HEK293 (cell line): ENCODE measurements around the gene RPL10.

ENCODE experiments used
- ATF2 ChIP-seq: fragments of 450-650 bp; formaldehyde crosslinking; IDR thresholded peaks from 2 replicates; pipeline ENCODE4 v1.5.1; 2016; ENCODE audit warnings: missing biosample characterization, missing genetic modification characterization, low read depth
- HIC1 ChIP-seq: fragments of 450-650 bp; formaldehyde crosslinking; IDR thresholded peaks from 2 replicates; pipeline ENCODE4 v1.5.1; 2016; ENCODE audit warnings: missing biosample characterization, missing genetic modification characterization
- KLF10 ChIP-seq: fragments of 450-650 bp; IDR thresholded peaks from 2 replicates; pipeline ENCODE4 v1.5.1; 2018; ENCODE audit warnings: missing biosample characterization, mild to moderate bottlenecking, missing genetic modification characterization
- KLF8 ChIP-seq: fragments of 450-650 bp; formaldehyde crosslinking; IDR thresholded peaks from 2 replicates; pipeline ENCODE4 v1.5.1; 2016; ENCODE audit warnings: missing biosample characterization, missing genetic modification characterization
- OVOL3 ChIP-seq: fragments of 450-650 bp; formaldehyde crosslinking; IDR thresholded peaks from 2 replicates; pipeline ENCODE4 v1.5.1; 2016; ENCODE audit warnings: missing biosample characterization, missing genetic modification characterization
- SCRT1 ChIP-seq: fragments of 450-650 bp; formaldehyde crosslinking; IDR thresholded peaks from 2 replicates; pipeline ENCODE4 v1.5.1; 2016; ENCODE audit warnings: missing biosample characterization, missing genetic modification characterization, borderline replicate concordance
- SP3 ChIP-seq: fragments of 450-650 bp; formaldehyde crosslinking; IDR thresholded peaks from 2 replicates; pipeline ENCODE4 v1.5.1; 2016; ENCODE audit warnings: missing biosample characterization, missing genetic modification characterization
- YY2 ChIP-seq: fragments of 450-650 bp; formaldehyde crosslinking; IDR thresholded peaks from 2 replicates; pipeline ENCODE4 v1.5.1; 2016; ENCODE audit warnings: missing biosample characterization, missing genetic modification characterization
- ZBTB7A ChIP-seq: fragments of 450-650 bp; formaldehyde crosslinking; IDR thresholded peaks from 2 replicates; pipeline ENCODE4 v1.5.1; 2016; ENCODE audit warnings: low read depth, missing biosample characterization, missing genetic modification characterization
- ZFP69B ChIP-seq: fragments of 450-650 bp; formaldehyde crosslinking; IDR thresholded peaks from 2 replicates; pipeline ENCODE4 v1.5.1; 2016; ENCODE audit warnings: missing biosample characterization, missing genetic modification characterization
- ZNF112 ChIP-seq: fragments of 450-650 bp; formaldehyde crosslinking; IDR thresholded peaks from 2 replicates; pipeline ENCODE4 v1.5.0; 2017; ENCODE audit warnings: missing biosample characterization, missing genetic modification characterization
- ZNF121 ChIP-seq: fragments of 450-650 bp; formaldehyde crosslinking; IDR thresholded peaks from 2 replicates; pipeline ENCODE4 v1.5.1; 2016; ENCODE audit warnings: missing biosample characterization, missing genetic modification characterization
- ZNF184 ChIP-seq: fragments of 450-650 bp; IDR thresholded peaks from 2 replicates; pipeline ENCODE4 v1.5.1; 2018; ENCODE audit warnings: missing biosample characterization, mild to moderate bottlenecking, missing genetic modification characterization
- ZNF23 ChIP-seq: fragments of 450-650 bp; formaldehyde crosslinking; IDR thresholded peaks from 2 replicates; pipeline ENCODE4 v1.5.1; 2016; ENCODE audit warnings: missing biosample characterization, missing genetic modification characterization, borderline replicate concordance
- ZNF37A ChIP-seq: fragments of 450-650 bp; IDR thresholded peaks from 2 replicates; pipeline ENCODE4 v1.5.1; 2018; ENCODE audit warnings: missing biosample characterization, missing genetic modification characterization
- ZNF433 ChIP-seq: fragments of 450-650 bp; formaldehyde crosslinking; IDR thresholded peaks from 2 replicates; pipeline ENCODE4 v1.5.1; 2016; ENCODE audit warnings: missing biosample characterization, missing genetic modification characterization, low read depth
- ZNF514 ChIP-seq: fragments of 450-650 bp; formaldehyde crosslinking; IDR thresholded peaks from 2 replicates; pipeline ENCODE4 v1.5.1; 2016; ENCODE audit warnings: missing biosample characterization, missing genetic modification characterization
- ZNF529 ChIP-seq: fragments of 450-650 bp; formaldehyde crosslinking; IDR thresholded peaks from 2 replicates; pipeline ENCODE4 v1.5.1; 2017; ENCODE audit warnings: missing genetic modification characterization, missing biosample characterization; ENCODE audit not compliant: insufficient replicate concordance
- ZNF544 ChIP-seq: fragments of 450-650 bp; formaldehyde crosslinking; IDR thresholded peaks from 2 replicates; pipeline ENCODE4 v1.5.0; 2017; ENCODE audit warnings: missing biosample characterization, missing genetic modification characterization
- ZNF549 ChIP-seq: fragments of 450-650 bp; IDR thresholded peaks from 2 replicates; pipeline ENCODE4 v1.5.1; 2018; ENCODE audit warnings: missing biosample characterization, missing genetic modification characterization, mild to moderate bottlenecking, inconsistent platforms, moderate library complexity
- ZNF629 ChIP-seq: fragments of 450-650 bp; formaldehyde crosslinking; IDR thresholded peaks from 2 replicates; pipeline ENCODE4 v1.5.1; 2017; ENCODE audit warnings: missing biosample characterization, missing genetic modification characterization
- ZNF777 ChIP-seq: fragments of 450-650 bp; formaldehyde crosslinking; IDR thresholded peaks from 2 replicates; pipeline ENCODE4 v1.5.1; 2017; ENCODE audit warnings: missing biosample characterization, missing genetic modification characterization, borderline replicate concordance
- ZNF785 ChIP-seq: fragments of 450-650 bp; formaldehyde crosslinking; IDR thresholded peaks from 2 replicates; pipeline ENCODE4 v1.5.1; 2016; ENCODE audit warnings: missing biosample characterization, missing genetic modification characterization
- ZSCAN30 ChIP-seq: fragments of 450-650 bp; IDR thresholded peaks from 2 replicates; pipeline ENCODE4 v1.5.1; 2018; ENCODE audit warnings: missing biosample characterization, mild to moderate bottlenecking, missing genetic modification characterization, moderate library complexity
- TF ChIP-seq, protein P1 (sequence below): fragments of 450-650 bp; formaldehyde crosslinking; IDR thresholded peaks from 2 replicates; pipeline ENCODE4 v1.5.1; 2016; ENCODE audit warnings: missing biosample characterization, missing genetic modification characterization, borderline replicate concordance
- TF ChIP-seq, protein P2 (sequence below): fragments of 450-650 bp; formaldehyde crosslinking; IDR thresholded peaks from 2 replicates; pipeline ENCODE4 v1.5.1; 2017; ENCODE audit warnings: missing biosample characterization, mild to moderate bottlenecking, missing genetic modification characterization, moderate library complexity
- TF ChIP-seq, protein P3 (sequence below): fragments of 450-650 bp; formaldehyde crosslinking; IDR thresholded peaks from 2 replicates; pipeline ENCODE4; 2016; ENCODE audit warnings: missing biosample characterization, missing genetic modification characterization

RPL10 gene

GRCh38 chrX:154371017-154371788 lies 27.0 kb upstream of the RPL10 start (continued):
- TF ChIP-seq, protein P1, sequence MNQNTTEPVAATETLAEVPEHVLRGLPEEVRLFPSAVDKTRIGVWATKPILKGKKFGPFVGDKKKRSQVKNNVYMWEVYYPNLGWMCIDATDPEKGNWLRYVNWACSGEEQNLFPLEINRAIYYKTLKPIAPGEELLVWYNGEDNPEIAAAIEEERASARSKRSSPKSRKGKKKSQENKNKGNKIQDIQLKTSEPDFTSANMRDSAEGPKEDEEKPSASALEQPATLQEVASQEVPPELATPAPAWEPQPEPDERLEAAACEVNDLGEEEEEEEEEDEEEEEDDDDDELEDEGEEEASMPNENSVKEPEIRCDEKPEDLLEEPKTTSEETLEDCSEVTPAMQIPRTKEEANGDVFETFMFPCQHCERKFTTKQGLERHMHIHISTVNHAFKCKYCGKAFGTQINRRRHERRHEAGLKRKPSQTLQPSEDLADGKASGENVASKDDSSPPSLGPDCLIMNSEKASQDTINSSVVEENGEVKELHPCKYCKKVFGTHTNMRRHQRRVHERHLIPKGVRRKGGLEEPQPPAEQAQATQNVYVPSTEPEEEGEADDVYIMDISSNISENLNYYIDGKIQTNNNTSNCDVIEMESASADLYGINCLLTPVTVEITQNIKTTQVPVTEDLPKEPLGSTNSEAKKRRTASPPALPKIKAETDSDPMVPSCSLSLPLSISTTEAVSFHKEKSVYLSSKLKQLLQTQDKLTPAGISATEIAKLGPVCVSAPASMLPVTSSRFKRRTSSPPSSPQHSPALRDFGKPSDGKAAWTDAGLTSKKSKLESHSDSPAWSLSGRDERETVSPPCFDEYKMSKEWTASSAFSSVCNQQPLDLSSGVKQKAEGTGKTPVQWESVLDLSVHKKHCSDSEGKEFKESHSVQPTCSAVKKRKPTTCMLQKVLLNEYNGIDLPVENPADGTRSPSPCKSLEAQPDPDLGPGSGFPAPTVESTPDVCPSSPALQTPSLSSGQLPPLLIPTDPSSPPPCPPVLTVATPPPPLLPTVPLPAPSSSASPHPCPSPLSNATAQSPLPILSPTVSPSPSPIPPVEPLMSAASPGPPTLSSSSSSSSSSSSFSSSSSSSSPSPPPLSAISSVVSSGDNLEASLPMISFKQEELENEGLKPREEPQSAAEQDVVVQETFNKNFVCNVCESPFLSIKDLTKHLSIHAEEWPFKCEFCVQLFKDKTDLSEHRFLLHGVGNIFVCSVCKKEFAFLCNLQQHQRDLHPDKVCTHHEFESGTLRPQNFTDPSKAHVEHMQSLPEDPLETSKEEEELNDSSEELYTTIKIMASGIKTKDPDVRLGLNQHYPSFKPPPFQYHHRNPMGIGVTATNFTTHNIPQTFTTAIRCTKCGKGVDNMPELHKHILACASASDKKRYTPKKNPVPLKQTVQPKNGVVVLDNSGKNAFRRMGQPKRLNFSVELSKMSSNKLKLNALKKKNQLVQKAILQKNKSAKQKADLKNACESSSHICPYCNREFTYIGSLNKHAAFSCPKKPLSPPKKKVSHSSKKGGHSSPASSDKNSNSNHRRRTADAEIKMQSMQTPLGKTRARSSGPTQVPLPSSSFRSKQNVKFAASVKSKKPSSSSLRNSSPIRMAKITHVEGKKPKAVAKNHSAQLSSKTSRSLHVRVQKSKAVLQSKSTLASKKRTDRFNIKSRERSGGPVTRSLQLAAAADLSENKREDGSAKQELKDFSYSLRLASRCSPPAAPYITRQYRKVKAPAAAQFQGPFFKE (tag by site-specific recombination): no peak
- TF ChIP-seq ZNF777: no peak
- TF ChIP-seq OVOL3 (tag by site-specific recombination): no peak
- TF ChIP-seq KLF8 (tag by site-specific recombination): peak; percentile 96
- no peak; the same call in 1 of the 2 replicates for TF ChIP-seq ZSCAN30 (tag by site-specific recombination)
- TF ChIP-seq SCRT1 (tag by site-specific recombination): no peak
- peak; percentile 96 for TF ChIP-seq KLF10 (tag by site-specific recombination)
- TF ChIP-seq YY2 (tag by site-specific recombination): peak; percentile 49; the same call in 1 of the 2 replicates
- TF ChIP-seq ZNF184: no peak
- TF ChIP-seq, protein P2, sequence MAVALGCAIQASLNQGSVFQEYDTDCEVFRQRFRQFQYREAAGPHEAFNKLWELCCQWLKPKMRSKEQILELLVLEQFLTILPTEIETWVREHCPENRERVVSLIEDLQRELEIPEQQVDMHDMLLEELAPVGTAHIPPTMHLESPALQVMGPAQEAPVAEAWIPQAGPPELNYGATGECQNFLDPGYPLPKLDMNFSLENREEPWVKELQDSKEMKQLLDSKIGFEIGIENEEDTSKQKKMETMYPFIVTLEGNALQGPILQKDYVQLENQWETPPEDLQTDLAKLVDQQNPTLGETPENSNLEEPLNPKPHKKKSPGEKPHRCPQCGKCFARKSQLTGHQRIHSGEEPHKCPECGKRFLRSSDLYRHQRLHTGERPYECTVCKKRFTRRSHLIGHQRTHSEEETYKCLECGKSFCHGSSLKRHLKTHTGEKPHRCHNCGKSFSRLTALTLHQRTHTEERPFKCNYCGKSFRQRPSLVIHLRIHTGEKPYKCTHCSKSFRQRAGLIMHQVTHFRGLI (tag by site-specific recombination): 0 out of 2 replicates have a peak, but pooled peaks have one; percentile 16
- peak; percentile 49; the same call in 1 of the 2 replicates for TF ChIP-seq ZNF629 (tag by site-specific recombination)
- 0 out of 2 replicates have a peak, but pooled peaks have one; percentile 12 for TF ChIP-seq HIC1 (tag by site-specific recombination)
- TF ChIP-seq, protein P3, sequence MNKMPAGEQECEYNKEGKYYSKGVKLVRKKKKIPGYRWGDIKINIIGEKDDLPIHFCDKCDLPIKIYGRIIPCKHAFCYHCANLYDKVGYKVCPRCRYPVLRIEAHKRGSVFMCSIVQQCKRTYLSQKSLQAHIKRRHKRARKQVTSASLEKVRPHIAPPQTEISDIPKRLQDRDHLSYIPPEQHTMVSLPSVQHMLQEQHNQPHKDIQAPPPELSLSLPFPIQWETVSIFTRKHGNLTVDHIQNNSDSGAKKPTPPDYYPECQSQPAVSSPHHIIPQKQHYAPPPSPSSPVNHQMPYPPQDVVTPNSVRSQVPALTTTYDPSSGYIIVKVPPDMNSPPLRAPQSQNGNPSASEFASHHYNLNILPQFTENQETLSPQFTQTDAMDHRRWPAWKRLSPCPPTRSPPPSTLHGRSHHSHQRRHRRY (tag by site-specific recombination): no peak
- TF ChIP-seq ATF2: no peak
- no peak for TF ChIP-seq ZBTB7A (tag by site-specific recombination)
- no peak for TF ChIP-seq ZNF529 (tag by site-specific recombination)
- no peak for TF ChIP-seq ZNF433 (tag by site-specific recombination)
- no peak for TF ChIP-seq ZNF549 (tag by site-specific recombination)
- no peak for TF ChIP-seq ZNF544 (tag by site-specific recombination)
- TF ChIP-seq ZNF112 (tag by site-specific recombination): no peak
- TF ChIP-seq ZNF785 (tag by site-specific recombination): peak; percentile 52; the same call in 1 of the 2 replicates
- no peak for TF ChIP-seq ZNF514
- no peak for TF ChIP-seq ZNF23
- no peak for TF ChIP-seq ZNF37A (tag by site-specific recombination)
- TF ChIP-seq ZFP69B (tag by site-specific recombination): peak; percentile 83
- TF ChIP-seq SP3 (tag by site-specific recombination): peak; percentile 97
- TF ChIP-seq ZNF121 (tag by site-specific recombination): no peak
